GM03348 (cell line): ENCODE measurements around the gene CCDC80.
A peak's percentile ranks its signal among the peaks of the same experiment; 100 is the strongest.
"Not testable (repeated sequence)": the region's sequence is repeated elsewhere in the genome, so short reads cannot be mapped to it uniquely, and the experiment has no call there.

Source experiments
- DNase-seq: peaks from one replicate; pipeline ENCODE4 v3.0.0; 2012; ENCODE audit warnings: low spot score

CCDC80 gene

GRCh38 chr3:112640930-112641801 is at the start of gene CCDC80:
Gene CCDC80 (minus strand): TSS chr3:112641143. CDS start chr3:112639905, 1,238 bp downstream.
- DNase-seq: peak; percentile 56

- DNase-seq: no peak
Measured at GRCh38 chr3:112689989-112690388, 49.0 kb upstream of the CCDC80 start.

- DNase-seq: no peak
Measured at GRCh38 chr3:112689385-112689784, 48.4 kb upstream of the CCDC80 start.

GRCh38 chr3:112688819-112689218 is 47.9 kb upstream of the CCDC80 start:
- DNase-seq: no peak

GRCh38 chr3:112688085-112688769 is 47.3 kb upstream of the CCDC80 start:
- no peak for DNase-seq

GRCh38 chr3:112687616-112688015 is 46.7 kb upstream of the CCDC80 start:
- no peak for DNase-seq

GRCh38 chr3:112687211-112687610 is 46.3 kb upstream of the CCDC80 start:
- DNase-seq: no peak

GRCh38 chr3:112685956-112686799 is 45.2 kb upstream of the CCDC80 start:
- no peak for DNase-seq

GRCh38 chr3:112685420-112685819 is 44.5 kb upstream of the CCDC80 start:
- DNase-seq: peak; percentile 83

GRCh38 chr3:112682361-112682760 is 41.4 kb upstream of the CCDC80 start:
- no peak for DNase-seq

- DNase-seq: peak; percentile 24
Measured at GRCh38 chr3:112681822-112682325, 40.9 kb upstream of the CCDC80 start.

GRCh38 chr3:112676659-112677234 is 35.8 kb upstream of the CCDC80 start:
- peak; percentile 85 for DNase-seq

GRCh38 chr3:112675943-112676535 is 35.1 kb upstream of the CCDC80 start:
- DNase-seq: no peak

- no peak for DNase-seq
Measured at GRCh38 chr3:112675349-112675748, 34.4 kb upstream of the CCDC80 start.

- no peak for DNase-seq
Measured at GRCh38 chr3:112672716-112673541, 32.0 kb upstream of the CCDC80 start.

GRCh38 chr3:112671930-112672715 is 31.2 kb upstream of the CCDC80 start:
- peak; percentile 73 for DNase-seq

- no peak for DNase-seq
Measured at GRCh38 chr3:112670824-112671223, 29.9 kb upstream of the CCDC80 start.

GRCh38 chr3:112667599-112667998 is 26.7 kb upstream of the CCDC80 start:
- DNase-seq: no peak

- not testable (repeated sequence) for DNase-seq
Measured at GRCh38 chr3:112665009-112665408, 24.1 kb upstream of the CCDC80 start.

GRCh38 chr3:112656043-112656442 is 15.1 kb upstream of the CCDC80 start:
- DNase-seq: no peak
